B cell (primary cell): ENCODE data around the gene GLIS1. TPM values are rescaled to one million over a fixed set of nuclear protein-coding genes. Genes with fewer than 3 reads are reported as not detected.

Experiments
- ATAC-seq: fragments of 200-7000 bp; cut with Tn5 transposase; one replicate; pipeline ENCODE4 v1.10.0; 2021; ENCODE audit warnings: low read depth, mild to moderate bottlenecking, moderate number of reproducible peaks, moderate library complexity
- CTCF ChIA-PET: fragments of 350-600 bp; sonication (Branson Sonifier 250); formaldehyde crosslinking; loops from one replicate; lab custom pipeline; 2021; ENCODE audit warnings: antibody characterized with exemption, inconsistent platforms; lab: Charles Lee
- POLR2A ChIA-PET: fragments of 350-600 bp; sonication (Branson Sonifier 250); formaldehyde crosslinking; loops from one replicate; lab custom pipeline; 2021; ENCODE audit warnings: antibody characterized with exemption; lab: Charles Lee
- DNase-seq: peaks from one replicate; pipeline ENCODE4 v3.0.0; 2013
- H2AFZ ChIP-seq: 2 replicates; pipeline ENCODE4 v1.6.1; 2012; ENCODE audit warnings: mild to moderate bottlenecking, low read depth, low read length; ENCODE audit not compliant: insufficient read depth, poor library complexity, severe bottlenecking
- H3K27ac ChIP-seq, 2 donors: 1 replicate in 1 of 2; 2 replicates in 1 of 2; pipeline ENCODE4 v1.5.1; 2012 to 2013; ENCODE audit warnings: low read length in 2 of 2, mild to moderate bottlenecking in 2 of 2, moderate library complexity in 1 of 2
- H3K27me3 ChIP-seq, 4 experiments: fragments of 200-600 bp in 1 of 4; sonication (generic) in 1 of 4; replicated peaks in 1 of 4; 1 replicate in 2 of 4; 2 replicates in 2 of 4; pipeline versions ENCODE4 v1.6.1 to v1.7.0; 2013 to 2016; ENCODE audit warnings: low read length in 3 of 4, mild to moderate bottlenecking in 2 of 4, mixed read lengths in 1 of 4, moderate library complexity in 1 of 4; ENCODE audit not compliant: insufficient read depth in 4 of 4, control insufficient read depth in 3 of 4; ENCODE audit errors: control extremely low read depth in 1 of 4
- H3K36me3 ChIP-seq, 2 experiments: replicated peaks in 1 of 2; 1 replicate in 1 of 2; 2 replicates in 1 of 2; pipeline versions ENCODE4 v1.6.1 to v1.7.1; 2013; ENCODE audit warnings: low read length in 1 of 2; ENCODE audit not compliant: insufficient read depth in 2 of 2, control insufficient read depth in 1 of 2; ENCODE audit errors: control extremely low read depth in 1 of 2, extremely low read depth in 1 of 2
- H3K4me1 ChIP-seq, 2 donors: fragments of 200-600 bp in 1 of 2; sonication (generic) in 1 of 2; 1 replicate in 1 of 2; 2 replicates in 1 of 2; pipeline versions ENCODE4 v1.5.1 to v1.6.1; 2013 to 2017; ENCODE audit warnings: low read length in 2 of 2; ENCODE audit not compliant: control insufficient read depth in 2 of 2, insufficient read depth in 2 of 2
- H3K4me2 ChIP-seq: replicated peaks from 2 replicates; pipeline ENCODE3; 2012; ENCODE audit warnings: mild to moderate bottlenecking, low read depth, low read length; ENCODE audit not compliant: poor library complexity, severe bottlenecking
- H3K4me3 ChIP-seq, 5 experiments: fragments of 200-600 bp in 1 of 5; sonication (generic) in 1 of 5; 1 replicate in 3 of 5; 2 replicates in 2 of 5; pipeline versions ENCODE4 v1.5.1 to v1.7.0; 2011 to 2016; ENCODE audit warnings: low read length in 4 of 5, mild to moderate bottlenecking in 4 of 5, low read depth in 2 of 5, control low read depth in 1 of 5, moderate library complexity in 1 of 5; ENCODE audit not compliant: insufficient read depth in 1 of 5; ENCODE audit errors: control extremely low read depth in 1 of 5, extremely low read depth in 1 of 5
- H3K79me2 ChIP-seq: fragments of 200-600 bp; sonication (generic); one replicate; pipeline ENCODE4 v1.6.0; 2016; ENCODE audit warnings: low read length; ENCODE audit not compliant: control insufficient read depth, insufficient read depth
- H3K9ac ChIP-seq: fragments of 200-600 bp; sonication (generic); 2 replicates; pipeline ENCODE4 v1.6.1; 2017; ENCODE audit warnings: mild to moderate bottlenecking, low read length, moderate library complexity
- H3K9me3 ChIP-seq, 3 donors: one replicate each; pipeline versions ENCODE4 v1.6.1 to v1.7.1; 2013; ENCODE audit warnings: low read length in 2 of 3; ENCODE audit not compliant: control insufficient read depth in 2 of 3, insufficient read depth in 1 of 3; ENCODE audit errors: control extremely low read depth in 1 of 3
- H4K20me1 ChIP-seq: 2 replicates; pipeline ENCODE4 v1.6.0; 2012; ENCODE audit warnings: mild to moderate bottlenecking, low read length; ENCODE audit not compliant: insufficient read depth, control insufficient read depth, poor library complexity, severe bottlenecking
- H3K27ac Mint-ChIP-seq: one replicate; pipeline ENCODE4 v1.8.0; 2021; ENCODE audit warnings: mixed read lengths
- H3K27me3 Mint-ChIP-seq: one replicate; pipeline ENCODE4 v1.8.0; 2021; ENCODE audit warnings: mixed read lengths
- H3K4me1 Mint-ChIP-seq: one replicate; pipeline ENCODE4 v1.8.0; 2021; ENCODE audit warnings: mixed read lengths
- H3K4me3 Mint-ChIP-seq: one replicate; pipeline ENCODE4 v1.8.0; 2021; ENCODE audit warnings: mixed read lengths
- H3K9me3 Mint-ChIP-seq: one replicate; pipeline ENCODE4 v1.8.0; 2022; ENCODE audit warnings: mixed read lengths; ENCODE audit not compliant: insufficient read depth
- CTCF ChIP-seq: fragments of 200-600 bp; IDR thresholded peaks from one replicate; pipeline ENCODE4 v1.8.0; 2022; ENCODE audit warnings: antibody characterized with exemption, mild to moderate bottlenecking
- EZH2 ChIP-seq: IDR thresholded peaks from 2 replicates; pipeline ENCODE4 v1.6.1; 2012; ENCODE audit warnings: borderline replicate concordance, low read depth, mild to moderate bottlenecking, moderate library complexity, low read length; ENCODE audit not compliant: insufficient read depth, poor library complexity, severe bottlenecking
- WGBS: methylation state at CpG from one replicate; pipeline ENCODE4 v1.1.5; 2013; ENCODE audit warnings: missing lambda C conversion rate; ENCODE audit not compliant: insufficient coverage; 5-methylcytosine and 5-hydroxymethylcytosine counted together
- intact Hi-C: fragments of 100-400 bp; cut with micrococcal nuclease; formaldehyde crosslinking; loops from one replicate; pipeline ENCODE4 v1.10.0; 2022
- polyA plus RNA-seq: library from polyadenylated mRNA; depleted of rRNA; stranded (reverse); fragments of >200 nt; gene quantifications from 2 replicates; pipeline ENCODE4 v1.2.3, GENCODE V29; 2012
- total RNA-seq, 2 donors: library from RNA; stranded (reverse); fragments of 120-200 nt in 1 of 2; gene quantifications; 1 replicate in 1 of 2; 2 replicates in 1 of 2; pipeline versions ENCODE4 v1.2.3 to v1.2.4, GENCODE V29; 2013 to 2022

Gene GLIS1
- total and polyA plus RNA-seq, 2 donors (not counting 1 experiment from before 2014, with no cell fraction given), result not detected

DNA sequence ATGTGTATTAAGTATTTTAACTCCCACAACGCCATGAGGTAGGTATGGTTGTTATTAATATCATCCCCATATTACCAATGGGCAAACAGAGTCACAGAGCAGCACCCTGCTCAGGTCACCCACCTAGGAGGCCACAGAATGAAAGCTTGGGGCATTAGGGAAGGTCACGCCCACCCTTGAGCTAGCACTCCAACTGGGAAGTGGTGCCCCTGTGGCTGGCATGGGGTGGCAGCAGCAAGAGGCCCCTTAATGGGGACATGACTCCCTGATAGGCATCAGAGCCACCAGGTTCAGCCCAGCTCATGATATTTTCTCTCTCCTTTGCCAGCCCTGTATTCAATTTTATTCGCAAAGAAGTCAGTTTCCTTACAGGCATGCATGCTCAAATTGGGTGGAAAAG lies 189.2 kb downstream of the GLIS1 start:
- no peaks in the 10 kb centered on the region for H3K4me1 Mint-ChIP-seq
- Histone ChIP-seq H3K36me3 (no peaks in the 10 kb centered on the region), H3K27ac (no peak overlapping the region), H3K9ac (no peak overlapping the region), H3K4me2 (no peak overlapping the region), H4K20me1 (no peaks in the 10 kb centered on the region), H3K4me3 (no peak overlapping the region), H3K27me3 (no peaks in the 10 kb centered on the region), H3K4me1 (no peaks in the 10 kb centered on the region), H3K9me3 (no peaks in the 10 kb centered on the region), H2AFZ (no peak overlapping the region), H3K79me2 (no peaks in the 10 kb centered on the region)
- H3K4me3 Mint-ChIP-seq, result no peak overlapping the region
- DNase-seq (no peak), ATAC-seq (no peak)
- TF ChIP-seq EZH2, result no peak
- no peak for TF ChIP-seq CTCF
- ChIA-PET POLR2A (no interaction called here), CTCF (no interaction called here)
- peaks cover 16% of the 10 kb centered on the region for H3K27me3 Mint-ChIP-seq
- 100% methylated on average over 1 of the region's 3 CpGs for WGBS
- no peak overlapping the region for H3K27ac Mint-ChIP-seq
- intact Hi-C loops, result no loop called here
- no peaks in the 10 kb centered on the region for H3K9me3 Mint-ChIP-seq

- Histone ChIP-seq H3K9ac (no peak overlapping the region), H2AFZ (no peak overlapping the region), H3K4me2 (no peak overlapping the region), H3K4me1 (no peaks in the 10 kb centered on the region), H3K27me3 (no peaks in the 10 kb centered on the region), H3K36me3 (no peaks in the 10 kb centered on the region), H4K20me1 (no peaks in the 10 kb centered on the region), H3K4me3 (no peak overlapping the region), H3K79me2 (no peaks in the 10 kb centered on the region), H3K9me3 (no peaks in the 10 kb centered on the region), H3K27ac (no peak overlapping the region)
- Mint-ChIP-seq H3K27ac (no peak overlapping the region), H3K27me3 (peaks cover 16% of the 10 kb centered on the region), H3K4me3 (no peak overlapping the region), H3K4me1 (no peaks in the 10 kb centered on the region), H3K9me3 (no peaks in the 10 kb centered on the region)
- CTCF ChIA-PET, result no interaction called here
- WGBS, result 100% methylated on average over 1 of the region's 2 CpGs
- POLR2A ChIA-PET, result no interaction called here
- ATAC-seq (no peak), DNase-seq (no peak)
- no peak for TF ChIP-seq CTCF
- TF ChIP-seq EZH2, result no peak
- intact Hi-C loops, result no loop called here
These were observed 189.7 kb downstream of the GLIS1 start for GRCh38 chr1:53549287-53549686.
